ENCODE measurements around the gene FAM20A. TPM values are rescaled to one million over a fixed set of nuclear protein-coding genes. Genes with fewer than 3 reads are reported as not detected.

The FAM20A gene
- total RNA-seq, 1 experiment from 2014 or later: not detected

GRCh38 chr17:68539548-68540467, 61.4 kb downstream of the FAM20A start:
- Histone ChIP-seq H4K20me1 (ENCODE audit: insufficient read depth) (no peaks in the 10 kb centered on the region), H3K4me2 (no peak overlapping the region), H3F3A (ENCODE audit: insufficient read depth, low read depth) (0 out of 2 replicates have a peak, but pooled peaks cover 4% of the 10 kb centered on the region), H3K4me3 (no peak overlapping the region), H2AFZ (no peak overlapping the region), H3K27me3 (ENCODE audit: insufficient read depth, low read depth) (no peaks in the 10 kb centered on the region), H3K79me2 (ENCODE audit: low read depth) (no peaks in the 10 kb centered on the region), H3K9me3 (ENCODE audit: insufficient read depth, low read depth) (no peaks in the 10 kb centered on the region), H3K4me1 (replicated peaks; ENCODE audit: insufficient read depth) (no peaks in the 10 kb centered on the region), H3K36me3 (ENCODE audit: low read depth) (peaks cover 4% of the 10 kb centered on the region; the same call in 1 of the 2 replicates), H3K9me2 (ENCODE audit: insufficient read depth) (no peaks in the 10 kb centered on the region), H3K27ac (no peak overlapping the region)
- no peak for DNase-seq
- TF ChIP-seq CTCF (conservative IDR thresholded peaks at IDR 0.05): no peak
- TF ChIP-seq EZH2 (IDR thresholded peaks at IDR 0.05; ENCODE audit: low read depth): no peak
- POLR2A ChIA-PET (ENCODE audit: unreplicated experiment): no interaction called here
- intact Hi-C loops (cut with micrococcal nuclease; ENCODE audit: unreplicated experiment): no loop called here
- no TSS peak for BruUV-seq (replicated peaks)
- CTCF ChIA-PET: no interaction called here

- no peak overlapping the region for H3K4me3 ChIP-seq
- no peak overlapping the region for H2AFZ ChIP-seq
- no peaks in the 10 kb centered on the region for H3K79me2 ChIP-seq (ENCODE audit: low read depth)
- no peak for DNase-seq
- no peak for TF ChIP-seq CTCF (conservative IDR thresholded peaks at IDR 0.05)
- H3K4me2 ChIP-seq: no peak overlapping the region
- no peak overlapping the region for H3K27ac ChIP-seq
- BruUV-seq (replicated peaks): no TSS peak
- H3K9me3 ChIP-seq (ENCODE audit: insufficient read depth, low read depth): no peaks in the 10 kb centered on the region
- H3K27me3 ChIP-seq (ENCODE audit: insufficient read depth, low read depth): no peaks in the 10 kb centered on the region
- ChIA-PET CTCF (no interaction called here), POLR2A (ENCODE audit: unreplicated experiment) (no interaction called here)
- no peaks in the 10 kb centered on the region for H3K9me2 ChIP-seq (ENCODE audit: insufficient read depth)
- intact Hi-C loops (cut with micrococcal nuclease; ENCODE audit: unreplicated experiment): no loop called here
- H3F3A ChIP-seq (ENCODE audit: insufficient read depth, low read depth): peaks cover 4% of the 10 kb centered on the region; the same call in 1 of the 2 replicates
- H3K4me1 ChIP-seq (replicated peaks; ENCODE audit: insufficient read depth): no peaks in the 10 kb centered on the region
- H3K36me3 ChIP-seq (ENCODE audit: low read depth): peaks cover 14% of the 10 kb centered on the region
- no peaks in the 10 kb centered on the region for H4K20me1 ChIP-seq (ENCODE audit: insufficient read depth)
Measured at GRCh38 chr17:68535922-68536321, 65.2 kb downstream of the FAM20A start.

GRCh38 chr17:68534695-68535088, 66.5 kb downstream of the FAM20A start:
- H4K20me1 ChIP-seq (ENCODE audit: insufficient read depth): no peaks in the 10 kb centered on the region
- intact Hi-C loops (cut with micrococcal nuclease; ENCODE audit: unreplicated experiment): loop anchor here (5.0 kb wide), 1 partner anchor 228 kb away; no protein-coding TSS in a partner anchor
- H3K9me2 ChIP-seq (ENCODE audit: insufficient read depth): no peaks in the 10 kb centered on the region
- H3K4me1 ChIP-seq (replicated peaks; ENCODE audit: insufficient read depth): no peaks in the 10 kb centered on the region
- no TSS peak for BruUV-seq (replicated peaks)
- H3F3A ChIP-seq (ENCODE audit: insufficient read depth, low read depth): peaks cover 4% of the 10 kb centered on the region; the same call in 1 of the 2 replicates
- H3K4me2 ChIP-seq: no peak overlapping the region
- POLR2A ChIA-PET (ENCODE audit: unreplicated experiment): no interaction called here
- CTCF ChIA-PET: no interaction called here
- H3K36me3 ChIP-seq (ENCODE audit: low read depth): peaks cover 21% of the 10 kb centered on the region
- no peak overlapping the region for H3K4me3 ChIP-seq
- H3K27ac ChIP-seq: no peak overlapping the region
- no peaks in the 10 kb centered on the region for H3K79me2 ChIP-seq (ENCODE audit: low read depth)
- H3K27me3 ChIP-seq (ENCODE audit: insufficient read depth, low read depth): no peaks in the 10 kb centered on the region
- no peaks in the 10 kb centered on the region for H3K9me3 ChIP-seq (ENCODE audit: insufficient read depth, low read depth)
- no peak for DNase-seq
- no peak overlapping the region for H2AFZ ChIP-seq
- no peak for TF ChIP-seq EZH2 (IDR thresholded peaks at IDR 0.05; ENCODE audit: low read depth)
- no peak for TF ChIP-seq CTCF (conservative IDR thresholded peaks at IDR 0.05)

Data from PC-9 (cell line).